Measurements from ENCODE around the gene GALNT18. TPM values are rescaled to one million over a fixed set of nuclear protein-coding genes. Genes with fewer than 3 reads are reported as not detected.

Gene GALNT18
- total RNA-seq, 2 donors from 2014 or later, result 28.2 to 57.8 TPM

DNA sequence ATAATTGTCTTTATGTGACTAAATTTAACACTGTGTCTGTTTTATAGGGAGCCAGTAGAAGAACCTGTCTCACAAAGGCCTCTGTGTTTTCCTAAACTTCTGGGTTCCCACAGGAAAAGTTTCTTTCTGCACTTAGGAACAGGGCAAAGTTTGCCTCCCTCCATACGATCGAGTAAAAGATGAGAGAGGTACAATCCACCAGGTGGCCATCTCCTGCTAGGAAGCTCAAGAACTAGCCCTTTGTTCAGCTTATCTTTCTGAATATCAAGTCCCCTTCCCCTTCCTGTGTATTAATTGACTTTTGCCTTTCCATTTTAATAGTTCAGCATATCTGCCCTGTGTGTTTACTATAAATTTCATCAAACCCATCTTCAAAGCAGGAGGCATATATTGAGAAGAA lies 286.8 kb downstream of the GALNT18 start:
- no peaks in the 10 kb centered on the region for H3K36me3 ChIP-seq

DNA sequence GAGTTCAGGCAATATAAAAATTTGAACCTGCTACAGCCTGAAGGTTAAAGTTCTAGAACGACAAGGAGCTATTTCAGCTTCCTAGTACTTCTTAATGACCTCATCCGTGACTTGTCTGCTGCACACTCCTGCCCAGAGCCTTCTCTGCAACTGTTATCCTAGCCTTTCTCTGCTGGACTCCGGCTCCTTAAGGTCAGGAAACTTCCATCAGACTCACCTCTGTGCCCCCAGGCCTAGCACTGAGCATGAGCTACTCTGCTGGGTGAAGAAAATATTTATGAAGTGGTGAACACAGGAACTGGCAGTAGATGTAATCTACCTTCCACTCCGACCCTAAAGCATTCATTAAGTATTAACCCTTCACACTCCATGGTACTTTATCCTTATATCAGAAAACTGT lies 287.2 kb downstream of the GALNT18 start:
- TF ChIP-seq, protein P1, sequence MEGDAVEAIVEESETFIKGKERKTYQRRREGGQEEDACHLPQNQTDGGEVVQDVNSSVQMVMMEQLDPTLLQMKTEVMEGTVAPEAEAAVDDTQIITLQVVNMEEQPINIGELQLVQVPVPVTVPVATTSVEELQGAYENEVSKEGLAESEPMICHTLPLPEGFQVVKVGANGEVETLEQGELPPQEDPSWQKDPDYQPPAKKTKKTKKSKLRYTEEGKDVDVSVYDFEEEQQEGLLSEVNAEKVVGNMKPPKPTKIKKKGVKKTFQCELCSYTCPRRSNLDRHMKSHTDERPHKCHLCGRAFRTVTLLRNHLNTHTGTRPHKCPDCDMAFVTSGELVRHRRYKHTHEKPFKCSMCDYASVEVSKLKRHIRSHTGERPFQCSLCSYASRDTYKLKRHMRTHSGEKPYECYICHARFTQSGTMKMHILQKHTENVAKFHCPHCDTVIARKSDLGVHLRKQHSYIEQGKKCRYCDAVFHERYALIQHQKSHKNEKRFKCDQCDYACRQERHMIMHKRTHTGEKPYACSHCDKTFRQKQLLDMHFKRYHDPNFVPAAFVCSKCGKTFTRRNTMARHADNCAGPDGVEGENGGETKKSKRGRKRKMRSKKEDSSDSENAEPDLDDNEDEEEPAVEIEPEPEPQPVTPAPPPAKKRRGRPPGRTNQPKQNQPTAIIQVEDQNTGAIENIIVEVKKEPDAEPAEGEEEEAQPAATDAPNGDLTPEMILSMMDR (IDR thresholded peaks at IDR 0.05), result no peak
- H3K36me3 ChIP-seq, result no peaks in the 10 kb centered on the region
- H3K27me3 ChIP-seq (replicated peaks; ENCODE audit: insufficient read depth), result no peaks in the 10 kb centered on the region
- no peak for ATAC-seq (ENCODE audit: insufficient number of reproducible peaks, low FRiP score, low read depth)
- no peaks in the 10 kb centered on the region for H3K9me3 ChIP-seq
- H3K27ac ChIP-seq, result no peak overlapping the region
- H3K4me1 ChIP-seq (ENCODE audit: control insufficient read depth in 1 of 2, low read depth in 2 of 2), result no peaks in the 10 kb centered on the region
- H3K4me3 ChIP-seq, result no peak overlapping the region
- DNase-seq (ENCODE audit: low spot score), result no peak

More for the DNA sequence above, 286.8 kb downstream of the GALNT18 start:
- ATAC-seq (ENCODE audit: insufficient number of reproducible peaks, low FRiP score, low read depth) (no peak), DNase-seq (ENCODE audit: low spot score) (no peak)
- TF ChIP-seq, protein P1 (IDR thresholded peaks at IDR 0.05), result no peak
- no peaks in the 10 kb centered on the region for H3K4me1 ChIP-seq (ENCODE audit: control insufficient read depth in 1 of 2, low read depth in 2 of 2)
- H3K27ac ChIP-seq, result no peak overlapping the region
- H3K9me3 ChIP-seq, result no peaks in the 10 kb centered on the region
- no peaks in the 10 kb centered on the region for H3K27me3 ChIP-seq (replicated peaks; ENCODE audit: insufficient read depth)
- no peak overlapping the region for H3K4me3 ChIP-seq

DNA sequence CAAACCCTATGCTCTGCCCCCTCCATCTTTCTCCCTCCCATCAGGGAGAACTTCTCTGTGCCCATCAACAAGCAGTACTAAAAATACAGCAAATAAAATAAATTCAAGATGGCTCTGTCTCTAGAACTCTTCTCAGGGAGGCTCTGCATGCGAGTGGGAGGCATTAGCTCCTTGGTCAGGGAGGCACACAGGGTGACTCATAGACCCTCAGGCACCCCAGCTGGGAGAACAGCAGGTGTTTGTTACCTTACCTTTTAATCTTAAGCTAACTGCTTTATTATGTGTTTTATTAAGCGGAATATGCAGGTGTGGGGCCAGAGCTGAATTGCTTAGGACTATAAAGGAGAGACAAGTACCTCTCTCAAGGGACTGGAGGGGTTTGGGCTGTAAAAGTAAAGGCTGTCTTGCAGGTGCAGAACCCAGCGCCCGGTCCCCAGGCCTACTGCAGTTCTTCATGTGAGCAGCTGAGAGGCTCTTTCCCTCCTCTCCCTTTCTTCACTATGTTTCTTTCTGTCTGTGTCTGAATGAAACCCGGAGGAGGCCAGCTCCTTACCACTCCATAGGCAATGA lies 289.6 kb downstream of the GALNT18 start:
- no peak overlapping the region for H3K27ac ChIP-seq
- DNase-seq (ENCODE audit: low spot score), result no peak
- no peak overlapping the region for H3K4me3 ChIP-seq
- H3K36me3 ChIP-seq, result no peaks in the 10 kb centered on the region
- H3K27me3 ChIP-seq (replicated peaks; ENCODE audit: insufficient read depth), result no peaks in the 10 kb centered on the region
- no peak for ATAC-seq (ENCODE audit: insufficient number of reproducible peaks, low FRiP score, low read depth)
- TF ChIP-seq, protein P1 (IDR thresholded peaks at IDR 0.05), result no peak
- H3K9me3 ChIP-seq, result no peaks in the 10 kb centered on the region
- no peaks in the 10 kb centered on the region for H3K4me1 ChIP-seq (ENCODE audit: control insufficient read depth in 1 of 2, low read depth in 2 of 2)

DNA sequence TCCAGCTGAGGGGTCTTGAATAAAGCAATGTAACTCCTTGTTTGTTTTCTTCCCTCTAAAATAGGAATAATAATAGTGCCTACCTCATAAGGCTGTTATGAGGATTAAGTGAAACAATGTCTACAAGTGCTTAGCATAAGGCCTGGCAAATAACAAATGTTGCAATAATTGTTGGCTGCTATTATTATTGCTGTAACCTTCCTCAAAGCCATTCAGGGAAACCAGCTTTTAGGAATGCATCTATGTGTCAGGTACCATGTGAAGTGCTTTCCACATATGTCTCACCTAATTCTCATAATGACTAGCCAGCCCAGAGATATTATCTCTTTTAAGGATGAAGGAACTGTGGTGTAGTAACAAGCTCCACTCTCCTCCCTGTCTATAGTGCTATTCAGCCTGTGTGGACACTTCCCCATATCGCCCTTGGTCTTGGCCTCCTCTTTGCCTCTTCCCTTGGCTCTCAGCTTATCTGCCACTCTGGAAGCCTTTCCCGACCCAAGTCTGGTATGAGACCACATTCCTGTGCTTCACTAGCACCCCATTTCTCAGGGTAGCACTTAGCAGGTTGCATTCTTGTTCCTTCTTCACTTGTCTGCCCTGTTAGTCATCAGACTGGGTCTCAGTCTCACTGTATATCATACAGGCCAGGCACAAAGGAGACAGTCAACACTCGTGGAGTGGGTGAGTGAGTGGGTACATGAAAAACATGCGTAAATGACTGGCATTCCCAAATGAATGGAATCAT lies 292.6 kb downstream of the GALNT18 start:
- ATAC-seq (ENCODE audit: insufficient number of reproducible peaks, low FRiP score, low read depth), result no peak
- TF ChIP-seq, protein P1 (IDR thresholded peaks at IDR 0.05), result no peak
- no peaks in the 10 kb centered on the region for H3K27me3 ChIP-seq (replicated peaks; ENCODE audit: insufficient read depth)
- H3K27ac ChIP-seq, result no peak overlapping the region
- no peak for DNase-seq (ENCODE audit: low spot score)
- no peak overlapping the region for H3K4me3 ChIP-seq
- H3K9me3 ChIP-seq, result no peaks in the 10 kb centered on the region
- H3K4me1 ChIP-seq (ENCODE audit: control insufficient read depth in 1 of 2, low read depth in 2 of 2), result no peaks in the 10 kb centered on the region
- H3K36me3 ChIP-seq, result no peaks in the 10 kb centered on the region

DNA sequence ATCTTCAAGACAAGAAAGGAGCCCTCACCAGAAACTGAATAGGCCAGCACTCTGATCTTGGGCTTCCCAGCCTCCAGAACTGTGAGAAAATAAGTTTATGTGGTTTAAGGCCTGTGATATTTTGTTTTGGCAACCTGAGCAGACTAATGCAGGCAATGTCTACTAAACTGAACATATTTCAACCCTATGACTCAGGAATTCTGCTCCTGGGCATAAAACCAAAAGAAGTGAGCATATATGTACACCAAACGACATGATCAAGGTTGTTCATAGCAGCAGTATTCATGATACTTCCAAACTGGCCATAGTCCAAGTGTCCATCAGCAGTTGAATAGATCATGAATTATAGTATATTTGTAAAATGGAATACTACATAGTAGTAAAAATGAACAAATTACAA lies 297.7 kb downstream of the GALNT18 start:
- Histone ChIP-seq H3K4me1 (ENCODE audit: control insufficient read depth in 1 of 2, low read depth in 2 of 2) (no peaks in the 10 kb centered on the region), H3K9me3 (no peaks in the 10 kb centered on the region), H3K27ac (no peak overlapping the region), H3K36me3 (no peaks in the 10 kb centered on the region), H3K27me3 (replicated peaks; ENCODE audit: insufficient read depth) (no peaks in the 10 kb centered on the region), H3K4me3 (no peak overlapping the region)
- TF ChIP-seq, protein P1 (IDR thresholded peaks at IDR 0.05), result no peak
- ATAC-seq (ENCODE audit: insufficient number of reproducible peaks, low FRiP score, low read depth) (no peak), DNase-seq (ENCODE audit: low spot score) (no peak)
